Thymus (tissue), 11 donors: Measurements from ENCODE around the gene CWF19L2. TPM values are rescaled to one million over a fixed set of nuclear protein-coding genes. Genes with fewer than 3 reads are reported as not detected.
"Not testable (repeated sequence)": the region's sequence is repeated elsewhere in the genome, so short reads cannot be mapped to it uniquely, and the experiment has no call there.

Experiments used
- DNase-seq, 9 donors: peaks; one replicate each; pipeline ENCODE4 v3.0.0-alpha.2; 2013; ENCODE audit warnings: low spot score in 9 of 9, low read depth in 6 of 9, missing footprints in 1 of 9
- H3K27ac ChIP-seq, 2 donors: one replicate each; pipeline ENCODE4 v1.5.1; 2013; ENCODE audit warnings: control low read depth in 1 of 2, low read depth in 1 of 2, low read length in 1 of 2, mild to moderate bottlenecking in 1 of 2, moderate library complexity in 1 of 2
- H3K27me3 ChIP-seq, 2 donors: one replicate each; pipeline ENCODE4 v1.5.1; 2013; ENCODE audit warnings: low read length in 1 of 2; ENCODE audit not compliant: control insufficient read depth in 2 of 2, insufficient read depth in 1 of 2
- H3K36me3 ChIP-seq, 2 donors: one replicate each; pipeline ENCODE4 v1.5.1; 2013; ENCODE audit warnings: low read length in 1 of 2, mild to moderate bottlenecking in 1 of 2, moderate library complexity in 1 of 2; ENCODE audit not compliant: control insufficient read depth in 2 of 2, insufficient read depth in 2 of 2
- H3K4me1 ChIP-seq, 2 donors: one replicate each; pipeline ENCODE4 v1.5.1; 2013; ENCODE audit warnings: low read length in 2 of 2; ENCODE audit not compliant: control insufficient read depth in 2 of 2, insufficient read depth in 2 of 2
- H3K4me3 ChIP-seq, 2 donors: one replicate each; pipeline ENCODE4 v1.5.1; 2013; ENCODE audit warnings: low read length in 2 of 2, control low read depth in 1 of 2, mild to moderate bottlenecking in 1 of 2
- H3K9me3 ChIP-seq, 2 donors: one replicate each; pipeline ENCODE4 v1.5.1; 2013; ENCODE audit warnings: low read length in 1 of 2, mild to moderate bottlenecking in 1 of 2; ENCODE audit not compliant: control insufficient read depth in 2 of 2, insufficient read depth in 1 of 2
- WGBS: extraction: QIAGEN DNeasy Blood & Tissue Kit; methylation state at CpG from one replicate; pipeline ENCODE4 v1.1.7; 2013; 5-methylcytosine and 5-hydroxymethylcytosine counted together
- polyA plus RNA-seq: library from polyadenylated mRNA; stranded (reverse); fragments of 200-250 nt; gene quantifications from one replicate; pipeline ENCODE4 v1.2.3, GENCODE V29; 2013
- total RNA-seq: library from RNA; stranded (reverse); fragments of 120-200 nt; gene quantifications from one replicate; pipeline ENCODE4 v1.2.4, GENCODE V29; 2013
- donor health status: healthy.

Gene CWF19L2
- total and polyA plus RNA-seq, 2 donors, result 12.1 to 20.4 TPM

- WGBS, result 96% methylated on average over 1 of the region's 1 CpG
- no peak overlapping the region for H3K27ac ChIP-seq
- H3K9me3 ChIP-seq, result no peaks in the 10 kb centered on the region
- no peak overlapping the region for H3K4me3 ChIP-seq
- H3K36me3 ChIP-seq, result peaks cover 0 to 5% of the 10 kb centered on the region in 2 donors
- DNase-seq, result no peak
- no peaks in the 10 kb centered on the region for H3K4me1 ChIP-seq
- no peaks in the 10 kb centered on the region for H3K27me3 ChIP-seq
These were observed 52.4 kb downstream of the CWF19L2 start for GRCh38 chr11:107405260-107405659.

- not testable (repeated sequence) for H3K27ac ChIP-seq, DNase-seq, H3K36me3 ChIP-seq, H3K4me1 ChIP-seq, H3K27me3 ChIP-seq, H3K9me3 ChIP-seq, H3K4me3 ChIP-seq
- 98% methylated on average over 2 of the region's 2 CpGs for WGBS
These were observed 56.5 kb downstream of the CWF19L2 start for GRCh38 chr11:107401131-107401530.

- H3K36me3 ChIP-seq, result peaks cover 0 to under 1% of the 10 kb centered on the region in 2 donors
- no peaks in the 10 kb centered on the region for H3K4me1 ChIP-seq
- H3K27ac ChIP-seq, result no peak overlapping the region
- no peak overlapping the region for H3K4me3 ChIP-seq
- H3K9me3 ChIP-seq, result no peaks in the 10 kb centered on the region
- H3K27me3 ChIP-seq, result no peaks in the 10 kb centered on the region
- WGBS, result 98% methylated on average over 4 of the region's 4 CpGs
- peak in 1 of 9 donors; percentile 1 for DNase-seq
These were observed 60.3 kb downstream of the CWF19L2 start for GRCh38 chr11:107397357-107397756.

GRCh38 chr11:107392611-107393010 lies 65.0 kb downstream of the CWF19L2 start:
- WGBS, result 98% methylated on average over 3 of the region's 3 CpGs
- no peak for DNase-seq
- Histone ChIP-seq H3K4me1 (no peaks in the 10 kb centered on the region), H3K36me3 (peaks cover 10 to 19% of the 10 kb centered on the region in 2 donors), H3K27ac (no peak overlapping the region), H3K9me3 (no peaks in the 10 kb centered on the region), H3K4me3 (no peak overlapping the region), H3K27me3 (no peaks in the 10 kb centered on the region)

- not testable (repeated sequence) for H3K9me3 ChIP-seq, DNase-seq, H3K4me1 ChIP-seq, H3K27ac ChIP-seq, H3K27me3 ChIP-seq, H3K4me3 ChIP-seq
- 98% methylated on average over 4 of the region's 4 CpGs for WGBS
- peaks cover 12 to 19% of the 10 kb centered on the region in 2 donors for H3K36me3 ChIP-seq
These were observed 66.9 kb downstream of the CWF19L2 start for GRCh38 chr11:107390701-107391100.

GRCh38 chr11:107387666-107388065 lies 70.0 kb downstream of the CWF19L2 start:
- H3K4me1 ChIP-seq, result no peaks in the 10 kb centered on the region
- 99% methylated on average over 6 of the region's 6 CpGs for WGBS
- no peak overlapping the region for H3K27ac ChIP-seq
- H3K4me3 ChIP-seq, result no peak overlapping the region
- no peak for DNase-seq
- H3K9me3 ChIP-seq, result no peaks in the 10 kb centered on the region
- peaks cover 12 to 19% of the 10 kb centered on the region in 2 donors for H3K36me3 ChIP-seq
- H3K27me3 ChIP-seq, result no peaks in the 10 kb centered on the region

GRCh38 chr11:107385361-107385981 lies 72.2 kb downstream of the CWF19L2 start:
- no peak for DNase-seq
- H3K36me3 ChIP-seq, result peaks cover 6 to 11% of the 10 kb centered on the region in 2 donors
- no peak overlapping the region for H3K4me3 ChIP-seq
- no peaks in the 10 kb centered on the region for H3K9me3 ChIP-seq
- no peaks in the 10 kb centered on the region for H3K4me1 ChIP-seq
- no peak overlapping the region for H3K27ac ChIP-seq
- no peaks in the 10 kb centered on the region for H3K27me3 ChIP-seq
- 99% methylated on average over 3 of the region's 3 CpGs for WGBS

- no peak for DNase-seq
- Histone ChIP-seq H3K4me3 (no peak overlapping the region), H3K9me3 (no peaks in the 10 kb centered on the region), H3K27me3 (no peaks in the 10 kb centered on the region), H3K4me1 (no peaks in the 10 kb centered on the region), H3K27ac (no peak overlapping the region), H3K36me3 (peaks cover 3 to 5% of the 10 kb centered on the region in 2 donors)
- WGBS, result 99% methylated on average over 1 of the region's 1 CpG
These were observed 73.3 kb downstream of the CWF19L2 start for GRCh38 chr11:107384144-107384852.

- H3K4me3 ChIP-seq, result no peak overlapping the region
- 96% methylated on average over 7 of the region's 7 CpGs for WGBS
These were observed 85.2 kb downstream of the CWF19L2 start for GRCh38 chr11:107372439-107372838.

More at GRCh38 chr11:107372439-107372838, 85.2 kb downstream of the CWF19L2 start:
- no peak overlapping the region for H3K27ac ChIP-seq
- no peaks in the 10 kb centered on the region for H3K9me3 ChIP-seq
- H3K36me3 ChIP-seq, result no peaks in the 10 kb centered on the region
- DNase-seq, result no peak
- H3K27me3 ChIP-seq, result no peaks in the 10 kb centered on the region
- no peaks in the 10 kb centered on the region for H3K4me1 ChIP-seq
